ENCODE data around the gene EBF3.
A peak's percentile ranks its signal among the peaks of the same experiment; 100 is the strongest.

Gene EBF3

DNA sequence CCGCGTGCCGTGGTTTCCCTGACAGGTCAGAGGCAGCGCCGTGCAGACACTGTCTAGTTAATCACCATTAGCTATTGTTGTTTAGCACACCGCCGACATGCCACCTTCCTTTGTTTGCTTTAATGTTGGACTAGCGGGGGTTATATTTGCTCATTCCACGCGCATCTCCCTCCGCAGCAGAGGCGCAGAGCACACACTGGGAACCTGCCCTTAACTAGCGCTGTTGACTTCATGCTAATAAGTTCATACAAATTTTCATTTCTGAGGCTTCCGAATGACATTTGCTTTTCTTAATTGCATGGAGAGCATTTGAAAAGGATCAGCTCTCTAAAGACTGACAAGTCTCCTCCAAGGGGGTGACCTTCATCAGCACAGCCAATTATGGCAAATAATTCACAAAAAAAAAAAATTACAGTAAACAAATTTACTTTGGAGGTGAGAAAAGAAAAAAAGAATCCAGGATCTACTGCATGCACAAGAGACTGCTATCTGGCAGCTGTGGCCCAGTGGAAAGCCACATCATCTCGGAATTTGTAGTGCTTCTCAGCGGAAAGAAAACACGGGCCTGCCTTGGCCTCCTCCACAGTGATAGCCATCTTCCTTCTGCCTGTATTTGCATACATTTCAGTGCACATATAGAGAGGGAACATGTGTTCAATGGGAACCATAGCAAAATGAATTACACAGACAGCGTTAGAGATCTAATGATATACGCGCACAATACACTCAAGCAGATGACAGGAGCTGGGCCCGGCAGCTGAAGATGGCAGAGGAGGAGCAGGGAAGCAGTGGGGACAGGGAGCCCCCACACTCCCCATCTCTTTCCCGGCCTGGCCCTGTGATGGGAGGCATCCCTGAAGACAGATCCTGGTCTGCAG is 94.2 kb downstream of the EBF3 start:
- DNase-seq, result no peak

DNA sequence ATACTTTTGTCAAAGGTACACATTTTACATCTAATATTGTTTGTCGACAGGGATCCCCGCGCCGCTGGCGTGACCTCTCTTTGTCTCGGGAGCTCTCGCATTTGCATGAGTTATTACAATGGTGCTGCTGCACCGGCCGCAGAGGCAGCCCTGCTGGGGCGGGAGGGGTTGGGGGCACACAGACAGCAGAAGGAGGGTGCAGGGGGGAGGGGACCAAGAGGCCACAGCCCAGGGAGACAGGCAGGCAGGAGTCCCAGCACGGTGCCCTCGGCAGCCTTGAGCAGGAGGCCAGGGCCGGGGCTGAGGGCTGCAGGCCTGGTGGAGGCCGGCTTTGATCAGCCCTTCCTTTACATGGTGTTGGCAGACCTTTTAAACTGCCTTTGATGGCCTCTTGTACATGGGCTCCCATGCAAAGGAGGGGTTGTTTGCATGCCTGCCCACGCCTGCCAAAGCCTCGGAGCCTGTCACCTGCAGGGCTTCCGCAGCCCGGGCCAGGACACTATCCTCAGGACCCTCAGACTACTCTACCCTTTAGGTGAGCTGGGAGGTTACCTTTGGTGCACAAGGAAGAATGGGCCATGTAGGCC is 95.5 kb downstream of the EBF3 start:
- DNase-seq, result no peak

DNA sequence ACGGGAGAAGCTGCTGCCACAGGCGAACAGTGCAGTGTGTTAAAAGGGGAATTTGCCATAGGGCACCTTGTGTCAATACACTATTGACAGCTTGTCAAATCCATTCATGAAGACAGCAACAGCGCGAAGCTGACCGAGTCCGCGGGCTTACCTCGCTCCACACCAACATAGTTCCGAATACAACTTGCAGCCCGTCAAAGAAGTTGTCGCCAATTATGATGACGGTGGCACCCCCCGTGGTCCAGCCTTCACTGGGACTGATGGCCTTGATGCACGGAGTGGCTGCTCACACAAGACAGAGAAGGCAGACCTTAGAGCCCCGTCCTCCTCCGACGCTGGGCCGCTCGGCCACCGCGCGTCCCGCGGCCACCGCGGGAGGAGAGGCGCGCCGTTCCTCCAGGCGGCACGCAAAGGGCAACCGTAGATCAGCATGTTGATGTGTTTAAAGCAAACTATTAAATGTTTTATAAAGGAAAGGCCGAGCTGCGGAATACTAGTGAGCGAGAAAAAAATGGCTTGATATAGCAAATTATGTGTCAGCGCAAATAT is 96.4 kb downstream of the EBF3 start:
- no peak for DNase-seq

DNA sequence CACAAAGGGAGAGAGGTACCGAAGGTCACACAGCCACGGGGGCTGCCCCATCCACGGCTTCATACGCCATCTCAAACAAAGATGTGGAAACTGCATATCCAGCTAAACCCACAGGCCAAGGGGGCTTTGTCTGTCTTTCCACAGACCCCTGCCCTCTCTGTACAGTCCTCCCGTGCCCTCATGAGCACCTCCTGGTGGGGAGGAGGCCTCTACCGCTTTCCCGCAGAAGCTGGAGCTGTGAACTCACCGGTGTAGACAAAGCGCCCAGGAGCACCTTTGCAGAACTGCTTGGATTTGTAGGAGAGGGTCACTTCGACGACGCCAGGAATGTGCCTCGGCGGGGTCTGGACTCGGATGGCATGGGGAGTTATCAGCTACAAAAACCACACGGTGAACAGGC is 97.2 kb downstream of the EBF3 start:
- DNase-seq, result no peak

DNA sequence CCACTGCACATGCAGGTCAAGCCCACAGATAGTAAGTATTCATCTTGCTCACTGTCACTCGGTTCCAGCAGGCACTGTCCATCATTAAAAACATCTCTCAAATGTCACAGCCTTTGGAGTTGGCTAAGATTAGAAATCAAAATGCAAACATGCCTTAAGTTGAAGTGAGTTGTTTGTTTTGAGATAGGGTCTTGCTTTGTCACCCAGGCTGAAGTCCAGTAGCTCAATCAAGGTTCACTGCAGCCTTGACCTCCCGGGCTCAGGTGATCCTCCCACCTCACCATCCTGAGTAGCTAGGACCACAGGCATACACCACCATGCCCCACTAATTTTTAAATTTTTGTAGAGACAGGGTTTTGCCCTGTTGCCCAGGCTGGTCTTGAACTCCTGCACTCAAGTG is 98.1 kb downstream of the EBF3 start:
- DNase-seq, result no peak

DNA sequence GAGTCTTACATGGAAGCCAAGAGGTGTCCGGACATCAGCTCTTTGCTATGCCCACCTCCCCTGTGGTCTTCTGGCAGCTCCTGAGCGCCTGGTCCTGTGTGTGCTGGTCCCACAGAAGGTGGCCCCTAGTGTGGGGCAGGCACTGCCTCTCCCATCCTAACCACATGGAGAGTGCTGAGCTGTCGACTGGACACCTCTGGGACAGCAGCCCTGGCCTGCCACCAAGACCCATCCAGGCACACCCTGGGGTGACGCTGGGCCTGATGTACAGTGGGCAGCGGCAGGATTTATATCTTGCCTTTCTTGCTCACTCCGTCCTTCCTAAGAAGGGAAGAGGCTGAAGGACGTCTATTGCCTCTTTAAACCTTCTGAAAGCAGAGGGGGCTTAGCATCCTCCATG is 98.7 kb downstream of the EBF3 start:
- DNase-seq, result no peak

DNA sequence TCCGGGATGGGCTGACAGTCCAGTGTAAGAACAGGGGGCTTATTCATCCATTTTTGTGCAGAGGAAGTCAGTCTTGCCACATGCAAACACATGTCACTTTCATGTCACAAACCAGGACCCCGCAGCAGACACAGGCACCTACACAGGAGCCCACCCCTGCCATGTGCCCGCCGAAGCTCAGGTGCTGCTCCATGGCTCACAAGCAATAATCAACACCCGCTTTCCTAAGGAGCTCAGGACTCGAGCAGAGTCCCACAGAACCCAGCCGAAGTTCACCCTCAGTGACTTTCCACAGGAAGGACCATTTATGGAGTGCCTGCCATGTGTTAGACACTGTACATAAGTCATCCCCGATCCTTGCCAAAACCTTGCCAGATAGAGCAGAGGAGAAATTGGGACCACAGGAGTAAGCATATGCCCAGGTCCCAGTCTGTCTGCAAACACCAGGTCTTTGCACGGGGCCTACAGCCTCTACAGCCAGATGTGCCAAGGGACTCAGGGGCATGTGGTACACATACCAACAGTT is 99.4 kb downstream of the EBF3 start:
- no peak for DNase-seq

DNA sequence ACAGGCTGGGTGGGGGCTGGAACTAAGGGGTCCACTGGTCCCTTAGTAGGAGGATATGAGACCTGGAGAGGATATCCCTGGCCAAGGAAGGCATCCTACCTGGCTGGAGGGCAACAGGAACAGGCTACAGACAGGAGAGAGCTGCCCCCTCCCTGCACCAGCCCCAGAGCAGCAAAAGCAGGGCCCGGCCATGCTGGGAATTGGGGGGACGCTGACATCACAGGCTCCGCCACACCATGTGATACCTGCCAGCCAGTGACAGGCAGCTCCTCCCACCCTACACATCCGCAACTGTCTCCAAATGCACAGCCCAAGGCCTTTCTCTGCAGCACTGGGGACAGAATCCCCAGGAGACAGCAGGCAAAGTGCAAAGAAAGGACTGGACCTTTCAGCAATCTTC is 100.0 kb downstream of the EBF3 start:
- DNase-seq, result no peak

DNA sequence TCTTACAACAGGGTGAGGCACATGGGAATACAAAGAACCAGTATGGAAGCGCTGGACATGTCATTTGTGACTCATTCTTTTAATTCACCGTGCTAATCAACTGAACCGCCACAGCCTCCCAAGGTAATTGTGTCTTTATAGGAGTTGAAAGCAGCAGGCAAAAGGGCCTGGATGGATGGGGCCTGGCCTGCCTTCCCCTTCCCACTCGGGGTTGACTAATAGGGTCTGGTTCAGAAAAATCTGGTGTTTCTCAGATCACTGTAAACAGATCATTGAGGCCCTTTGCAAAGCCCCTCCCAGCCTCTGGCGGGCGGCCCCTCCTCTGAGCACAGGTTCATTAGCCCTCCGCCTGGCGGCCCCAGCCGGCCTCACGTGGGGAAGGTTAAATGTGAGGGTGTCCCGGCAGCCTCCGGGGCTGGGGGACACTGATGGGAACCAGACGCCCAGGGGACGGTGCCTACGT is 100.8 kb downstream of the EBF3 start:
- DNase-seq, result no peak

DNA sequence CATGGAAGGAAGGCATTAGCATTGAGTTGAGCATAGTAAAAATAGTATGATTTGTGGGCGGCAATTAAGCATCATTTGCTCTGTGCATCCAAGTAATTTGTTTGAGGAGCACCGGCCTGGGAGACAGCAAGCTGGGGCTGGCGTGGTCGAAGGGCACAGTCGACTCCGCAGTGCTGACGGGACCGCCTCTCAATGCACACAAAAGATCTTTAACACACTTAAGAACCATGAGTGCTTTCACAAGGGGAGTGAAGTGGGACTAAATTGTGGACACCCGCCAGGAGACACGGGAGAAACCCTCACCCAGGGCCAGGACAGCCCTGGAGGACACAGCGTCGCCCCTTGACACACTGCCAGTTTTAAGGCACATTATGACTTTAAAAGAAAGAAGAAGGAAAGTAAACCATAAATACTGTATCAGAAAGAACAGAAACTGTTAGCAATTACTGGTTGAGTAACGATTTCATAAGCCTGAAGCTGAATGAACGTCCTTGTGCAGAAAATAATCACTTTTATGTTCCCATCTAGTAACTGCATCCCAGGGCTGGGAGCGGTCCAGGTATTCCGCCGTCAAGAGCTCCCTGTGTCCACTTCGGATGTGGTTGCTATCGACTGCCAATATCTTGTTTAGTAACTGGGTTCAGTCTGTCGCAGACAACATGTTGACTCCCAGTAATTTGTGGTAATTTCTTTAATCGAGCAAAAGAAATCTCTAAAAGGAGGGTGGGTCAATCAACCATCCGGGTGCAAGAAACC is 102.1 kb downstream of the EBF3 start:
- no peak for DNase-seq

DNA sequence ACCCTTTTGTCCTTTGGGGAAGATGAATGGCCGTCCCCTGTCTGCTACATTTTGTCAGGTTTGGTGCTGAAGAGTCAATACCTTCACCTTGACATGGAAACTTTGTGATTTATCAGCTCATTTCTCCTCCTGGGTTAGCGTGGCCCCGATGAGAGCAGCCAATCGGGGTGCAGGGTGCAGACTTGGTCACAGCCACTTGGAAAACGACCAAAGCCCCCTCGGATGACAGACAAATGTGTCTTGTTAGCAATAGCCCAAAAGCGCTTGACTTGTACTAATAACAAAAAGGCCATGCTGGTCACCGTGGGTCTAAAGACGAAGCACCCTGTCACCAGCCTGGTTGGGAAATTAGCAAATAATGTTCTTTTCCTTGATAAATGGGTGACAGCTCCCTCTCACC is 103.7 kb downstream of the EBF3 start:
- no peak for DNase-seq

DNA sequence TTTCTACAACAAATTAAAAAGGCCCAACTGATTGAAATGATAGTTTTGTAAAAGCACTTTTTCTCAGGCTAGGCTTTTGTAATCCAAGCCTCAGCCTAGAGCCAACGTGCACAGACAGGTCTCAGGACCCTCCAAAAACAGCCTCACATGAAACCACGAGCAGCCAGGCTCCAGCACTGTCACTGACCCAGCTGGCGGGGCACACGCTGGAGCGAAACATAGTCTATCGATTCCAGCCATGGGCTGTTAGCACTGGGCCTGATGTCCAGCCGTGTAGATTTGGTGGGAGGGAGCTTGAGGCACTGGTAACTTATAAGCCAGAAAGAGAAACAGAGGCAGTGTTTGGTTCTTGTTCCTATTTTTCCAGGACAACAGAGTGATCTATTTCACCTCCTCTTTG is 104.5 kb downstream of the EBF3 start:
- no peak for DNase-seq

DNA sequence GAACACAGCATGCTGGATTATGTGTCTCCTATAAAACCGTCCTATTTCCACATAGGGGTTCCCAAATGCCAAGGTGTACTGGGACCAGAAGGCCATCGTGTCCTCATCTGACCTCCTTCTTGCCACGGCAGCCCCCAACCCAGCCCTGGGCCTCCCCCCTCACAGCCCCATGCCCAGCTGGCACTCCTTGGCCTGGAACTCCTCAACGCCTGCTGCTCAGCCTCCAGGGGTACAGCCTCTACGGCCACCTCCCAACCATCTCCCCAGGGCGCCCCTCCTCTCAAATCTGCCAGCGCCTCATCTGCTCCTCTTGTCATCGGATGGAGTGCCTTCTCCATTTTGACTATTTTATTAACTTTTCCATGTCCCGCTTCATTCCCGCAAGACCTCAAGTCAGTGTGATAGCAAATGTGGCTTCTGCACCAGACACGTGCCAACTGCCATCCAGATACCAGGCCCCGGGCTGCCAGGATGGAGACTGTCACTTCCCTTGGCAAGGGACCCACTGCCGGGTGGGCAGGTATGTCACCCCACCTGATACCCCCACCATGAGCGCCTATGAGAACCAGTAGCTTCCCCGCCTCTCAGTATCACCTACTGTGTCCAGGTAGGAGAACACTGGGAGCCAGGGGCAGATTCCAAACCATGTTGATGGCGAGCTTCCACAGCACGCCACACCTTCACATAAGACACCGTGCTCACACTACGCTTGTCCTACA is 106.7 kb downstream of the EBF3 start:
- DNase-seq, result no peak

DNA sequence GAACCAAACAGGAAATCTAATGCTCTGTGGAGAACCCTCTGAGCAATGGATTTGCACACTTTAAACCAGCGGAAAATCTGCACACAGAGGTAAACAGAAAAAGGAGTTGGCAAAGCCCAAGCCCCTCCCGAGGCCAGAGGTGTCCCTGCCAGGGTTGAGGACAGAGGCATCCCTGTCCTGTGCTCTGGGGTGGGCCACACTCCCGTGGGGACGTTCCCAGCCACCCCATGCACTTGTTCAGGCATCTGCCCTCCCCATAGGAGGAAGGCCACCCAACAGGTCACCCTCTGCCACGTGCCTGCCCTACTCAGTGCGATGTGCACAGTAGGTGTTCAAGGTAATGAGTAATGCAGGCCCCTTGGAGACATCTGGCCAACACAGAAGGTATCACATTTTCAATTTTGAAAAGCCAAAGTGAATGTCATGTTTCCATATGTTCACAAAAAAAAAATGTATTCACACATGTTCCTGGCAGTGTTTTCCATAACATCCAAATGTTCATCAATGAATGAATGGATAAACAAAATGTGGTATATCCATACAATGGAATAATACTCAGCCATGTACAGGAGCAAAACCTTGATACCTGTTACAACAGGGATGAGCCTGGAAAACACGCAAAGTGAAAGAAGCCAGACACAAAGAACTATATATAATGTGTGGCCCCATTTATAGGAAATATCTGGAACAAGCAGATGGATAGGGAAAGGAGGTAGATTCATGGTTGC is 108.1 kb downstream of the EBF3 start:
- DNase-seq, result no peak

DNA sequence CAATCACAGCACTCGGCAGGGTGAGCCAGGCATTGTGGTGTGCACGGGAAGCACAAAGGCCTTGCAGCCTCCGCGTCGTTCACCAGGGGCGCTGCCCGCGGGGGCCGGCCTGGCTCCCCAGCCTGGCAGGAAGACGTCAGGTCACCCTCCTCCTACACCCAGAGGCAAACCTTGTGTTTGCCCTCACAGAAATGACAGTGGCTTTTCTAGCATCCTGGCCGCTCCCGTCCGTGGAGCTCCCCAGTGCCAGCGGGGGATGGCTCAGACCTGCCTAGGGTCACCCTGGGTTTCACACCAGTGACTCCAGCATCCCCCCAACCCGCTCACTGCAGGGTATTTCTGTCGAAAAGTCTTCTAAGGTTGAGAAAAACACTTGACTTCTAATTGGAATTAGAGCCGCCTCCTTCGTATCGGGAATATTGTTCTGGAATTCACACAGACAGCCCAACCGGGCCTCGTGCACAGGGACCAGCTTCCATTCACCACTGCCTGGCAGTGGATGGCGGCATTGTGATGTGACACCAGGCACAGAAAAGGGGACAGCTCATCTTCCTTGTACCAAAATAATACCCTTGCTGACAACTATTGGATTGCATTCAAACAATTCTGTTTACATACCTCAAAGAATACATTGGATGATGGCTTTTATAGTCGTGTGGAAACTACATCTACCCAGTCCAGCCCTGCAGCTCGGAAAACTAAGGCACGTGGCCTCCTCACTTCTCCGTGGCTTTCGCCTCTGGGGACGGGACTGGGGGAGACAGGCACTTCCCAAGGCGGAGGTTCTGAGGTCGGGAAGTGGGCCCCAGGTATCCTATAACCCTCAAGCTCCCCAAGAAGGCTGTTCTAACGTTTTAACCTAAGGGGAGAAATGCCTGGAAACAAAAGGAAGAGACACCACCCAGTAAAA is 109.0 kb downstream of the EBF3 start:
- no peak for DNase-seq

DNA sequence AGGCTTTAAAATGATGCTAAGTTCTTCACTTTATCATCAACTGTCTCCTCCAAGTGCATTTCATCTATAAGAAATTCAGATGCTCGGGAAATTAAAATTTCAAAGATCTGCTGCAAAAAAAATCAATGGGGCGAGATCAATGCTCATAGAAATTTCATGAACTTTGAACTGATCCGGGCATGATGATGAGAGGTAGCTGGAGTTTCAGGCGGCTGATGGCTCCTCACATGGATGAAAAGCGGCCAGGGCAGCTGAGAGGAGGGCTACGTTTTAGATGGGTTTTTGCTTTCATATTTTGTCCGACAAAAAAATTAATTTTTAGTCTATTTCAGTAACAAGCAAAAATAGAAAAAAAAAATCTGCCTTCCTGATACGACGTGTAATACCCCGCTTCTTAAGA is 109.9 kb downstream of the EBF3 start:
- DNase-seq, result no peak

DNA sequence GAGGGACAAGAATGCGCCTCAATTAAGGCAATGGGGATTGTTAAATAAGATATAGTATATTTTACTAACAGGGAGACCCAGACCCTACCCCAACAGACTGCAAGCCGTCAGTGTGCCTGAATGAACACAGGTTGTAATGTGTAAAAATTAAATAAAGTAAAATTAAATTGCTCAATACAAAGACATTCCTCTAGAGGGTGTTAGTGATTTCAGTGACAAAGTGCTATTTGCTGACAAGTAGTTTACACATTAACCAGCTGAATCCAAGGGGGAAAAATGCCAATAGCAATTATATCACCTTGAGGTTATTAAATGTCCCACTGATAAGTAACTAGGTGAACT is 110.5 kb downstream of the EBF3 start:
- peak; percentile 55 for DNase-seq

DNA sequence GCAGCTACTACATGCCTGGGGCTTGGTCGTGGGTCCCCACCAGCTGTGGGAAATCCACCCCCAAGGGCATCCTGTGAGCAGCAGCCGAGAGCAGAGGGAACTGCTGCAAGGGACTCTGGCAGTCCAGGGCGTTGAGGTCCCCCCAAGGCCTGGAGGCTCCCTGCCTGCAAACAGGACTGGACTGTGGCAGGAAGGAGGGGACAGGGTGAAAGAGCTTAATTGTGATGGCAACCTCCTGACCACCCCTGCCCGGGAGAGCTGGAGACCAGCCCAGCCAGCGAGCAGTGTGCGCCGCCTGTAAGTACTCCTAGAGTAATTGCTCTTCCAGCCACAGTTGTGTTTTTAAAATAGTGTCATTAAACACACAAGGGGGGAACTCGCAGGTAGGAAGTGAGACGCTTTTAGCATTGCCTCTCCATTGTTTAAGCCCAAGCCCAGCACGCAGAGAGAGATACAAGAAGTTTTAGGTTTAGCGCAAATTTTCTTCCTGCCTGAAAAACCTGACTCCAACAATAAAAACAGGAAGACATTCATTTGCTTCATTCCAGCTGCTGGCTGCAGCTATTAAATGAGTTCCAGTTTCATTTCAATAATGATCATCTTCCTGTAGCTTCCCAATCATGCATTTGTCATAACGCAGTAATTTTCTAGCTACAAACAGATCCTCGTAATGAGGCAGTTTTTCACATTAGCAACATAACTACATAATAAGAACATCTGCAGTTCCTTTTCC is 111.1 kb downstream of the EBF3 start:
- DNase-seq, result no peak

DNA sequence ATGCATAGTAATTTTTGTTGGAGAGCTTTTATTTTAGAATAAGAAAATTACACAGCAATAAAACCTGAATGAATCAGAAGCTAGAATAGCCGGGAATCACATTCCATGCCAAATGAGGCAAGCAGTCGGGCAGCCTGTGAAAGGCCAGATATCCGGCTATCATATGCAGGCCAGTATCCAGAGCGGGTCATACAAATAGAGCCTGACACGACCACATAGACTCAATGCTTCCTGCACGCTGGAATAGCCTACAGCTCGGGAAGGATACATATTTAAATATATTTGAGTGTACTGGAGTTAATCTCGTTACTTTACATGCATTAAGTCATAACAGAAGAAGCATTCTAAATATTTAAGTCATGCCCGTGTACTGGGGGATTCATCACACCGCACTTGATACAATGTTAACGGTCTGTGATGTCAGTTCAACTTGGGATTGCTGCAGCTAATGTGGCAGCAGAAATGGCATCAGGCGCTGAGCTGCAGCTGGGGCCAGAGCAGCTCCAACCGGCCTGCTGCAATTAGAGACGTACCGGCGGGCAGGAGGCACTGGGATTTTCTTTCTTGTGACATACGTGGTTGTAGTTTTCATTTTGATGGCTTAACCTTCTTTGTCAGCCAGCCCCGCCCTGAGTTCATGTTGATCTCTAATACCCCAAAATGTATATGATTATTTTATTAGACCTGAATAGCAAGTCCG is 112.0 kb downstream of the EBF3 start:
- DNase-seq, result no peak

DNA sequence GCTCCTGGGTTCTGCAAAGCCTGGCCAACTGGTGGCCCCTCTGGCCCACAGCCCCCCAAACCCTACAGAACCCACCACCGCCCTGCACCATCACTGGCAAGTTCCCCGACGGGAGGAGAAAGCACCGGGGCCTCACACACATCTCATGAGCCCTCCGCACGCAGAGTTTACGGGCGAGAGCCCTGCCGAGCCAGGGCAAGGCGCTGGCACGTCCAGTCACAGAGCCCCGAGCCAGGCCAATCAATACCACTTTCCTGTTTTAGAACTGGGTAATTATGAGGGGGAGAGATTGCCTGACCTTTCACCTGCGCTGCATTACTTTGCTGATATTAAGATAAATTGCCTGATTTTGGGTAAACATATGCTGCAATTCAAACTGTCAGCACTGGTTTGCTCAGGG is 113.3 kb downstream of the EBF3 start:
- DNase-seq, result no peak
